ENCODE results near the gene ALDH6A1. TPM values are rescaled to one million over a fixed set of nuclear protein-coding genes. Genes with fewer than 3 reads are reported as not detected.

ALDH6A1 gene
- 17.4 and 45.4 TPM in 2 replicates for total RNA-seq

GRCh38 chr14:74084277-74085046, at the start of gene ALDH6A1, which contains the start of gene LIN52:
Gene ALDH6A1, minus strand, starts transcription at chr14:74084453. Its CDS starts 59 bp downstream, at chr14:74084394.
Gene LIN52, plus strand, starts transcription at chr14:74084956. Its CDS starts 19 bp downstream, at chr14:74084975.

GRCh38 chr14:74018586-74019407, 65.5 kb downstream of the ALDH6A1 start, which contains the start of the genes BBOF1 and ENTPD5:
Gene BBOF1, plus strand, starts transcription at chr14:74019349. Its CDS starts 130 bp downstream, at chr14:74019479.
Gene ENTPD5, minus strand, starts transcription at chr14:74019288. Its CDS starts 31,186 bp downstream, at chr14:73988102.

Other genes with a start within 250 kb of the ALDH6A1 start
- gene PTGR2, start 232.6 kb downstream of the ALDH6A1 start, total RNA-seq, result 4.7 and 8.3 TPM in 2 replicates
- 66.9 and 72.5 TPM in 2 replicates for gene ZNF410, start 197.6 kb downstream of the ALDH6A1 start, total RNA-seq
- 4.2 and 4.4 TPM in 2 replicates for gene FAM161B, start 134.4 kb downstream of the ALDH6A1 start, total RNA-seq
- 26.4 and 27.0 TPM in 2 replicates for gene COQ6, start 134.2 kb downstream of the ALDH6A1 start, total RNA-seq
- gene ENTPD5, start 65.2 kb downstream of the ALDH6A1 start, total RNA-seq, result 18.7 and 19.0 TPM in 2 replicates
- 6.9 and 11.3 TPM in 2 replicates for gene BBOF1, start 65.1 kb downstream of the ALDH6A1 start, total RNA-seq
- 7.8 and 9.2 TPM in 2 replicates for gene LIN52, start 503 bp upstream of the ALDH6A1 start, total RNA-seq
- gene VSX2, start 155.0 kb upstream of the ALDH6A1 start, total RNA-seq, result not detected in 2 replicates
- 22.6 and 24.7 TPM in 2 replicates for gene ABCD4, start 218.5 kb upstream of the ALDH6A1 start, total RNA-seq